22Rv1 (cell line): ENCODE measurements around the gene GABBR2.

Source experiments
- H3K27ac ChIP-seq: fragments of 450-650 bp; 2 replicates; pipeline ENCODE4 v1.5.1; 2017
- CTCF ChIP-seq: fragments of 450-650 bp; IDR thresholded peaks from 2 replicates; pipeline ENCODE4 v1.5.1; 2017; ENCODE audit warnings: mild to moderate bottlenecking
- ZFX ChIP-seq: fragments of 450-650 bp; IDR thresholded peaks from 2 replicates; pipeline ENCODE4 v1.6.1; 2017; ENCODE audit warnings: antibody characterized with exemption, borderline replicate concordance

Gene GABBR2

GRCh38 chr9:98539954-98540353 lies 168.8 kb downstream of the GABBR2 start:
- TF ChIP-seq ZFX (no peak), CTCF (no peak)
- no peak overlapping the region for H3K27ac ChIP-seq

- H3K27ac ChIP-seq = no peak overlapping the region
- no peak for TF ChIP-seq CTCF
- no peak for TF ChIP-seq ZFX
These were observed 170.1 kb downstream of the GABBR2 start for GRCh38 chr9:98538626-98539031.

- H3K27ac ChIP-seq = no peak overlapping the region
- TF ChIP-seq CTCF (no peak), ZFX (no peak)
These were observed 170.5 kb downstream of the GABBR2 start for GRCh38 chr9:98538203-98538602.

- H3K27ac ChIP-seq = no peak overlapping the region
- TF ChIP-seq ZFX (no peak), CTCF (peak; percentile 39)
These were observed 172.1 kb downstream of the GABBR2 start for GRCh38 chr9:98536542-98537173.

- no peak for TF ChIP-seq ZFX
- no peak for TF ChIP-seq CTCF
These were observed 174.9 kb downstream of the GABBR2 start for GRCh38 chr9:98533866-98534265.

GRCh38 chr9:98533132-98533531 lies 175.6 kb downstream of the GABBR2 start:
- TF ChIP-seq ZFX (no peak), CTCF (no peak)
- H3K27ac ChIP-seq = no peak overlapping the region

More at GRCh38 chr9:98533866-98534265, 174.9 kb downstream of the GABBR2 start:
- H3K27ac ChIP-seq = no peak overlapping the region

- no peak overlapping the region for H3K27ac ChIP-seq
- TF ChIP-seq ZFX (no peak), CTCF (no peak)
These were observed 176.2 kb downstream of the GABBR2 start for GRCh38 chr9:98532574-98532973.
